Thoracic aorta (tissue), 2 donors: ENCODE data around the gene RFT1. TPM values are rescaled to one million over a fixed set of nuclear protein-coding genes. Genes with fewer than 3 reads are reported as not detected.
A peak's percentile ranks its signal among the peaks of the same experiment; 100 is the strongest.

ENCODE experiments used
- ATAC-seq: fragments of 150-250 bp; one replicate; pipeline ENCODE4 v1.8.0; 2017; ENCODE audit warnings: low read depth; ENCODE audit not compliant: insufficient number of reproducible peaks, low FRiP score
- DNase-seq: peaks from one replicate; pipeline ENCODE4 v3.0.0-alpha.2; 2020; ENCODE audit warnings: low spot score
- H3K27ac ChIP-seq, 2 donors: fragments of 200-600 bp; sonication (generic); 1 replicate in 1 of 2; 2 replicates in 1 of 2; pipeline ENCODE4 v1.5.1; 2016; ENCODE audit warnings: mild to moderate bottlenecking in 2 of 2, moderate library complexity in 2 of 2
- H3K27me3 ChIP-seq: fragments of 200-600 bp; sonication (generic); replicated peaks from 2 replicates; pipeline ENCODE4 v1.6.0; 2016; ENCODE audit warnings: mild to moderate bottlenecking; ENCODE audit not compliant: insufficient read depth
- H3K36me3 ChIP-seq: fragments of 200-600 bp; sonication (generic); one replicate; pipeline ENCODE4 v1.5.1; 2016
- H3K4me1 ChIP-seq, 2 donors: fragments of 200-600 bp; sonication (generic); 1 replicate in 1 of 2; 2 replicates in 1 of 2; pipeline versions ENCODE4 v1.5.1 to v1.6.0; 2016; ENCODE audit warnings: low read depth in 2 of 2, mild to moderate bottlenecking in 1 of 2; ENCODE audit not compliant: control insufficient read depth in 1 of 2
- H3K4me3 ChIP-seq: fragments of 200-600 bp; sonication (generic); 2 replicates; pipeline ENCODE4 v1.5.1; 2016; ENCODE audit warnings: mild to moderate bottlenecking
- H3K9me3 ChIP-seq: fragments of 200-600 bp; sonication (generic); 2 replicates; pipeline ENCODE4 v1.5.1; 2016
- total RNA-seq, 2 donors: library from RNA; depleted of rRNA; stranded (reverse); fragments of >200 nt; gene quantifications; one replicate each; pipeline versions ENCODE4 v1.1.0 to v1.2.3, GENCODE V29; 2016
- TF ChIP-seq, protein P1 (sequence below): fragments of 200-600 bp; sonication (generic); IDR thresholded peaks from one replicate; pipeline ENCODE4 v1.5.1; 2019; ENCODE audit warnings: antibody characterized with exemption

Gene RFT1
- total RNA-seq, 2 donors from 2014 or later, result 7.0 to 17.6 TPM

DNA sequence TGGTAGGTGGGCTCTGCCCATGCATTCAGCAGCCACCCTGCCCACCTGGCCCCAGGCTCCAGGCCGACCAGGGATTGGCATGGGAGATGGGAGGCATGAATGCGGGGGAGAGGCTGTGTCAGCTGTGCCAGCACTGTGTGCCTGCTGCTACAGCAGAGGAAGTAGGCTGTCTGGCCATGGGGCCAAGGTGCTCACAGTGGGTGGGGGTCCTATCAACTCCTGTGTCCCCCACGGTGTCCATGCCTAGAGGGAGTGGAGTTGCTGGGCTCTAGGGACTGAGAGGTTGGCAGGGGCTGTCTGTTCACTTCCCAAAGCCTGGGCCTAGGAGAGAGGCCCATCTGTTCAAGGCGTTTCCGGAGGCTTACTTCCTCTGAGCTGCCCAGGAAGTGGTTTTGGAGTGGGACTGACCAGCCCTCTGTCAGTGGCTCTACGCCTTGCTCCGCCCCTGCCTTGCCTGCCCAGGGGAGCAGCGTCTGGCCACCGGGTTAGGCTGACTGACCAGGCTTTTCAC lies 36.6 kb upstream of the RFT1 start:
- Histone ChIP-seq H3K9me3 (no peaks in the 10 kb centered on the region), H3K27me3 (no peaks in the 10 kb centered on the region), H3K4me3 (peak overlapping the region; percentile 9), H3K4me1 (peaks cover 4 to 57% of the 10 kb centered on the region in 2 donors), H3K36me3 (no peaks in the 10 kb centered on the region), H3K27ac (peak overlapping the region in 1 of 2 donors; percentile 54)
- DNase-seq (no peak), ATAC-seq (no peak)
- TF ChIP-seq, protein P1, sequence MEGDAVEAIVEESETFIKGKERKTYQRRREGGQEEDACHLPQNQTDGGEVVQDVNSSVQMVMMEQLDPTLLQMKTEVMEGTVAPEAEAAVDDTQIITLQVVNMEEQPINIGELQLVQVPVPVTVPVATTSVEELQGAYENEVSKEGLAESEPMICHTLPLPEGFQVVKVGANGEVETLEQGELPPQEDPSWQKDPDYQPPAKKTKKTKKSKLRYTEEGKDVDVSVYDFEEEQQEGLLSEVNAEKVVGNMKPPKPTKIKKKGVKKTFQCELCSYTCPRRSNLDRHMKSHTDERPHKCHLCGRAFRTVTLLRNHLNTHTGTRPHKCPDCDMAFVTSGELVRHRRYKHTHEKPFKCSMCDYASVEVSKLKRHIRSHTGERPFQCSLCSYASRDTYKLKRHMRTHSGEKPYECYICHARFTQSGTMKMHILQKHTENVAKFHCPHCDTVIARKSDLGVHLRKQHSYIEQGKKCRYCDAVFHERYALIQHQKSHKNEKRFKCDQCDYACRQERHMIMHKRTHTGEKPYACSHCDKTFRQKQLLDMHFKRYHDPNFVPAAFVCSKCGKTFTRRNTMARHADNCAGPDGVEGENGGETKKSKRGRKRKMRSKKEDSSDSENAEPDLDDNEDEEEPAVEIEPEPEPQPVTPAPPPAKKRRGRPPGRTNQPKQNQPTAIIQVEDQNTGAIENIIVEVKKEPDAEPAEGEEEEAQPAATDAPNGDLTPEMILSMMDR, result no peak

DNA sequence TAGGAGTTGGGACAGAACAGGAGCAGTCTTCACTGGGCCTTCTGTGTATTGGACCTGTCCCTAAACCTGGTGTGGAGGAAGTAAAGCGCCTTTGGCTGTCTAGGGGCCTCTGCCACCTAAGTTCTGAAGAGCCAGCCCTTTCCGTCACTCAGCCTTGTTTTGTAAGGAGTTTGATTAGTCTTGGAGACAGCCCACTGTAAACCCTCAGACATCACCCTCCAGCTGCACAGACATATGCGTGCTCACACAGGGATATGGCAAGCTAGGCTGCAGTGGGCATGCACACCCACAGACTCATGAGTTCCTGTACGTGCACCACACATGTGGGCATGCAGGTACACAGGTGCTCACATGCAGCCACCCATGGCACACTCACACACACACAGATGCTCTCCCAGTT lies 36.0 kb upstream of the RFT1 start:
- H3K4me1 ChIP-seq, result peaks cover 4 to 53% of the 10 kb centered on the region in 2 donors
- no peak overlapping the region for H3K4me3 ChIP-seq
- no peak for DNase-seq
- H3K27ac ChIP-seq, result peak overlapping the region in 1 of 2 donors; percentile 54
- no peak for ATAC-seq
- H3K27me3 ChIP-seq, result no peaks in the 10 kb centered on the region
- TF ChIP-seq, protein P1, result no peak
- H3K9me3 ChIP-seq, result no peaks in the 10 kb centered on the region
- no peaks in the 10 kb centered on the region for H3K36me3 ChIP-seq

DNA sequence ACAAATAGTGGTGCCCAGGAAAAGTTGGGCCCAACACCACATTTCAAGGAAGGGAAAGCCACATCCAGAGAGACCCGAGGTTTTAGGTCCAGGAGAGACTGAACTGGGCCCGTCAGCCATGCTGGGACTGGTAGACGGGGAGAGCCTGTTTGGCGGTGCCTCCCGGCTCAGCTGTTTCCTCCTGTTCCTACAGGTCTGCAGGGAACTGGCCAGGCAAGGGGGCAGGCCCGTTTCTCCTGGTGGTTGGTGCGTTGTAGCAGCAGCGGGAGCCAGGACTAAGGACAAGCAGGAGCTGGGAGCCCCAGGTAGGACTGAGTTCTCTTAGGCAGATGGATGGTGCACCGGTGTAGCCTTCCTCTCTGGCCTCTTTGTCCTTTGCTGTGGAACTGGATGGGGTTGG lies 34.7 kb upstream of the RFT1 start:
- DNase-seq (no peak), ATAC-seq (no peak)
- no peaks in the 10 kb centered on the region for H3K27me3 ChIP-seq
- no peaks in the 10 kb centered on the region for H3K9me3 ChIP-seq
- peaks cover 10 to 50% of the 10 kb centered on the region in 2 donors for H3K4me1 ChIP-seq
- H3K27ac ChIP-seq, result no peak overlapping the region
- no peak overlapping the region for H3K4me3 ChIP-seq
- no peaks in the 10 kb centered on the region for H3K36me3 ChIP-seq
- TF ChIP-seq, protein P1, result no peak

DNA sequence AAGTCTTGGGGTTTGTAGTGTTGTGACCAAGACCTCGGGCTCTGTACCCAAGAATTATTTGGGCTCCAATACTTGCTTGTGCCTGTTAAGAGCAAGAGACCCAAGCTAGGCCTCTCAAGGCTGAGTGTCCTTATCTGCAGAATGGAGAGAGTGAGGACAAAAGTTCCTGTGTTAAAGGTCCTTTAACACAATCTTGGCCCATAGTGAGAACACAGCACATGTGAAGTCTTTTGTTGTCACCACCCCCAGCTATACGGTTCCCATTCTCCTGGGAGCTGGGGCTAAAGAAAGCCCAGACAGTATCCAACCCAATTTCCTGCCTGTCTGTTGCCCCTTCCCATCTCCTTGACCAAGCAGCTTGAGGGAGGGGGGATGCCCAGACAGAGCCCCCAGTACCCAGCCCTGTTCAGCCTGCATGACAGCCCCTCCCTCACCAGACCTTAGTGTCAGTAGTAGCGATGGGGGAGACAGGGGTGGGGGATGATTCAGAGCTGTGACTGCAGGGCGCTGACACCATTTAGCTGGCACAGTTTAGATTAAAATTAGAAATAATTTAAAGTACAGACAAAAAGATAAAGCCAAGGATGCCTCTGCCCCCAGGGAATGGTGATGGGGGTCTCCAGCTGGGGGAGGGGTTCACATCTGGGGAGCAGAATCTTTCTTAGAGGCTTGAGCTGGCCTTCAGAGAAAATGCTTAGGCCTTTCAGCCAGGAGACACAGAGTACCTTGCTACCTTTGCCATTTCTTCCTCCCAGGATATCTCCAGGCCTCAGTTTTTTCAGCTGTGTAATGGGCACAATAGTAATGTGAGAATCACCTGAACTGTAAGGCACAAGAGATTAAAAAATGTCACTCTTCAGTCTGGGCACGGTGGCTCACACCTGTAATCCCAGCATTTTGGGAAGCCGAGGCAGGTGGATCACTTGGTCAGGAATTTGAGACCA lies 33.5 kb upstream of the RFT1 start:
- TF ChIP-seq, protein P1, result no peak
- Histone ChIP-seq H3K9me3 (no peaks in the 10 kb centered on the region), H3K4me1 (peaks cover 17 to 62% of the 10 kb centered on the region in 2 donors), H3K27me3 (no peaks in the 10 kb centered on the region), H3K27ac (peak overlapping the region in 1 of 2 donors; percentile 86), H3K4me3 (peak overlapping the region; percentile 95), H3K36me3 (no peaks in the 10 kb centered on the region)
- ATAC-seq, result no peak
- DNase-seq, result no peak

DNA sequence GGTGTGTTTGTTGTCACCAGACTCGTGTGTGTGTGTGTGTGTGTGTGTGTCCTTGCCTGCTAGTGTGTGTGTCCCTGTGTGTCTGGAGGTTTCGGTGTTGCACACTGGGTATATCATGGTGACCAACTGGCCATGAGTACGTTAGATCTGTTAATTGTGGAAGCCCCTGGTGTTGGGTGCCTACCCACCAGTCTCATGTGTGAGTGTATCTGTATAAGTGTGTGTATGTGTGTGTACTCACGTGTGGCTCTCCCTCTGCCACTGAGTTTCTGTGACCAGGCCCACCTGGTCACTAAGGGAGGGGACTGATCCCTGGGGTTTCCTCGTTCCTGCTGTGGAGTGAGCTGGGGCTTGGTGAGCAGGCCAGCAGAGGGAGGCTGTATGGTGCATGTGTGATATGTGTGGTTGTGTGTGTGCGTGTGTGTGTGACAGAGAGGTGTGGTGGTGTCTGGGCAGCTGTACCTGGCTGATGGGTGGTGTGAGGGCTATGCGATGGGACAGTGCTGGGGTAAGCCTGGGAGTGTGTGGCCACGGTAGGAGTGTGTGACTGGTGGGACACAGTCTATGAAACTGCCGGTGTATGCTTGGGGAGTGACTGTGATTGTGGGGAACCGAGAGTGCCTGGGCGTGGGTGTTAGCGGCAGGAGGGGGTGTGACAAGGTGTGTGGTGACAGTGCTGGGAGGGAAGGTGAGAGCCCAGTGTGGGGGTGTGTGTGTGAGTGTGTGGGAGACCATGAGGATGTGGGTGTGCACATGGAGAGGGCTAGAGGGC lies 32.6 kb upstream of the RFT1 start:
- Histone ChIP-seq H3K36me3 (no peaks in the 10 kb centered on the region), H3K27ac (peak overlapping the region; percentile 60 to 86), H3K27me3 (no peaks in the 10 kb centered on the region), H3K9me3 (no peaks in the 10 kb centered on the region), H3K4me1 (peaks cover 17 to 59% of the 10 kb centered on the region in 2 donors), H3K4me3 (peak overlapping the region; percentile 95)
- TF ChIP-seq, protein P1, result no peak
- no peak for ATAC-seq
- no peak for DNase-seq
